ENCODE measurements around the gene JAML. TPM values are rescaled to one million over a fixed set of nuclear protein-coding genes. Genes with fewer than 3 reads are reported as not detected.
A peak's percentile ranks its signal among the peaks of the same experiment; 100 is the strongest.

The JAML gene
- total and polyA plus RNA-seq, 9 of the 15 experiments (the other 6 are each of a cell fraction or from before 2014, with no cell fraction given): 0.05 to 0.32 (median 0.22) TPM; not detected in 4

DNA sequence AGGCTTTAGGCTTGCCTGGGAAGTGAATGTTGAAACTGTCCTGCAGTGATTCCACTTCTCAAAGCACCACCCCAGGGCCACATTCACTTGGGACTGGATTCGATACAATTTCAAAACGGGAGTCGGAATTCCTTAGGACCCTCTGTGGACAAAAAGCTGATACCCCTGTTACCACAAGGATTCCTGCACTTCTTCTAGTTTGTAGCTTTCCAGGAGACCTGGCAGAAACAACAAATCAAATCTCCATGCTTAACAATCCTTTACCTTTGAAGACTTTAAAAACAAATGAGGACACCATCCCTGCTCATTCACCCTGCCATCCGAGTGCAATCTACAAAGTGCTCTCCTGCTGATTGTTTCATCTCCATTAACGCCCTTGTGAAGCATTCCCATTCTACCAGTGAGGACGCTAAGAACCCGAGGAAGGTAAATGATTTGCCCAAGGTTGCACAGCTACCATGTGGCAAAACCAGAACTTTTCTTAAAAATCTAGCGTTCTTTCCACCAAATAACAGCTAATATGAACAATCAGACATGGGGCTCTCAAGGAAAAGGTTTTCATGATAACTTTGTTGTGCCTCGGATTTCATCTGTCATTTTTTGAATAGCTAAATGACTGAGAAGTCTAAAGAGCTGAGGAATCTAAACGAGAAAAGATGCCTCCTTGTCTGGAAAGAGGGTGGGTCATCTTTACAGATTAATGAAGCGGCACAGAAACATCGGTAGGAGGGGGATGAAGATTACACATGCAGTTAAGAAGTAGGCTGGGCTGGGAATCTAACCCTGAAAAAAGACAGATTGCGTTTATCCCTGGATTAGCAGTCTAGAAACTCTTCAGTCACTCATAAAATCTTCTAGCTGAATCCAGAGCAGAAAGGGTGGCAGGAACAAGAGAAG, 40.0 kb upstream of the JAML start:
- H3K36me3 ChIP-seq (ENCODE audit: control insufficient read depth, insufficient read depth, low read length): no peaks in the 10 kb centered on the region
- no peaks in the 10 kb centered on the region for H4K20me1 ChIP-seq (replicated peaks; ENCODE audit: control insufficient read depth, insufficient read depth, low read length)
- no peak overlapping the region for H3K27ac ChIP-seq (ENCODE audit: extremely low read depth, low read depth, low read length)
- FAIRE-seq (no peak), ATAC-seq (no peak), DNase-seq (ENCODE audit: extremely low read depth in 1 of 4, low spot score in 3 of 4) (no peak)
- TF ChIP-seq ZNF717 (CRISPR knock-in tag; IDR thresholded peaks at IDR 0.05) (no peak), RNF2 (IDR thresholded peaks at IDR 0.05) (0 out of 2 replicates have a peak, but pooled peaks have one; percentile 4)
- WGBS (ENCODE audit: insufficient coverage, low coverage, missing lambda C conversion rate): 1% methylated on average over 13 of the region's 13 CpGs
- H3K9me1 ChIP-seq (ENCODE audit: control insufficient read depth, insufficient read depth, low read length): no peaks in the 10 kb centered on the region
- no peaks in the 10 kb centered on the region for H3K4me1 ChIP-seq (replicated peaks in 1 of 2; ENCODE audit: control insufficient read depth in 2 of 2, insufficient read depth in 2 of 2, low read length in 2 of 2)
- no peak overlapping the region for H3K4me2 ChIP-seq (ENCODE audit: insufficient read depth, low read length)
- peaks cover 31 to 41% of the 10 kb centered on the region in 2 experiments for H3K27me3 ChIP-seq (ENCODE audit: control insufficient read depth in 2 of 2, insufficient read depth in 2 of 2, low read length in 2 of 2)
- no TSS peak for BruUV-seq (replicated peaks)
- H3K79me2 ChIP-seq (ENCODE audit: control insufficient read depth, insufficient read depth, low read length): no peaks in the 10 kb centered on the region
- ChIA-PET CTCF (ENCODE audit: low intra/inter-chr PET ratio) (no interaction called here), POLR2A (interaction anchor here (0.6 to 1.2 kb wide), 3 partner anchors 8 to 441 kb away, joined by 3 to 5 read pairs (median 5); no protein-coding TSS in a partner anchor)
- in situ Hi-C loops (cut with MboI): no loop called here
- no peak overlapping the region for H3K4me3 ChIP-seq
- no peak overlapping the region for H3K9ac ChIP-seq (ENCODE audit: insufficient read depth in 1 of 2, low read depth in 2 of 2, low read length in 2 of 2)
- intact Hi-C loops (cut with micrococcal nuclease): no loop called here
- no peak overlapping the region for H2AFZ ChIP-seq (ENCODE audit: low read depth, low read length)
- H3K9me3 ChIP-seq (replicated peaks; ENCODE audit: control insufficient read depth, insufficient read depth, low read depth, low read length): no peaks in the 10 kb centered on the region
